T-cell (primary cell): ENCODE measurements around the gene TTLL11. TPM values are rescaled to one million over a fixed set of nuclear protein-coding genes. Genes with fewer than 3 reads are reported as not detected.

Source experiments
- ATAC-seq, 4 experiments: fragments of 200-7000 bp in 3 of 4; fragments of 150-1000 bp in 1 of 4; cut with Tn5 transposase; replicated peaks in 1 of 4; 1 replicate in 3 of 4; 2 replicates in 1 of 4; pipeline ENCODE4 v1.10.0; 2021; ENCODE audit warnings: moderate library complexity in 3 of 4, mild to moderate bottlenecking in 2 of 4, moderate number of reproducible peaks in 1 of 4
- CTCF ChIA-PET, 2 donors: fragments of 300-600 bp; sonication (Branson Sonifier 250); formaldehyde crosslinking; loops; one replicate each; lab custom pipeline; 2022; ENCODE audit warnings: antibody characterized with exemption in 2 of 2; lab: Charles Lee
- POLR2A ChIA-PET, 2 donors: fragments of 300-600 bp; sonication (Branson Sonifier 250); formaldehyde crosslinking; loops; one replicate each; lab custom pipeline; 2022; ENCODE audit warnings: antibody characterized with exemption in 2 of 2; lab: Charles Lee
- DNase-seq, 35 experiments: peaks; one replicate each; pipeline versions ENCODE4 v3.0.0 to v3.0.0-alpha.2; 2013 to 2023
- H3K27ac ChIP-seq: one replicate; pipeline ENCODE4 v1.5.1; 2013; ENCODE audit warnings: low read length
- H3K27me3 ChIP-seq, 2 experiments: replicated peaks in 1 of 2; 1 replicate in 1 of 2; 2 replicates in 1 of 2; pipeline versions ENCODE4 v1.6.1 to v1.7.0; 2013; ENCODE audit warnings: low read length in 1 of 2, mixed read lengths in 1 of 2; ENCODE audit not compliant: control insufficient read depth in 2 of 2, insufficient read depth in 2 of 2; ENCODE audit errors: extremely low read depth in 1 of 2
- H3K36me3 ChIP-seq, 2 donors: 1 replicate in 1 of 2; 2 replicates in 1 of 2; pipeline versions ENCODE4 v1.6.1 to v1.7.0; 2013; ENCODE audit warnings: low read length in 1 of 2; ENCODE audit not compliant: control insufficient read depth in 2 of 2, insufficient read depth in 1 of 2; ENCODE audit errors: extremely low read depth in 1 of 2
- H3K4me1 ChIP-seq, 2 experiments: 1 replicate in 1 of 2; 2 replicates in 1 of 2; pipeline versions ENCODE4 v1.6.1 to v1.7.0; 2013; ENCODE audit warnings: low read length in 2 of 2, mixed read lengths in 1 of 2; ENCODE audit not compliant: insufficient read depth in 2 of 2, control insufficient read depth in 1 of 2; ENCODE audit errors: extremely low read depth in 1 of 2
- H3K4me3 ChIP-seq, 2 donors: 1 replicate in 1 of 2; 2 replicates in 1 of 2; pipeline versions ENCODE4 v1.5.1 to v1.7.0; 2013; ENCODE audit warnings: mild to moderate bottlenecking in 2 of 2, low read length in 1 of 2, moderate library complexity in 1 of 2; ENCODE audit not compliant: control insufficient read depth in 1 of 2; ENCODE audit errors: extremely low read depth in 1 of 2
- H3K9me3 ChIP-seq: 2 replicates; pipeline ENCODE4 v1.7.0; 2013
- H3K27ac Mint-ChIP-seq, 2 donors: one replicate each; pipeline ENCODE4 v1.8.0; 2020 to 2021; ENCODE audit warnings: mild to moderate bottlenecking in 2 of 2, mixed read lengths in 2 of 2
- H3K27me3 Mint-ChIP-seq, 2 donors: one replicate each; pipeline ENCODE4 v1.8.0; 2021 to 2022; ENCODE audit warnings: mixed read lengths in 2 of 2
- H3K36me3 Mint-ChIP-seq: one replicate; pipeline ENCODE4 v1.8.0; 2021; ENCODE audit warnings: mixed read lengths
- H3K4me1 Mint-ChIP-seq, 3 donors: one replicate each; pipeline ENCODE4 v1.8.0; 2020 to 2022; ENCODE audit warnings: mixed read lengths in 3 of 3, mild to moderate bottlenecking in 1 of 3
- H3K4me3 Mint-ChIP-seq, 3 donors: one replicate each; pipeline ENCODE4 v1.8.0; 2020 to 2022; ENCODE audit warnings: mild to moderate bottlenecking in 3 of 3, mixed read lengths in 3 of 3, moderate library complexity in 3 of 3
- H3K9me3 Mint-ChIP-seq, 3 donors: one replicate each; pipeline ENCODE4 v1.8.0; 2020 to 2022; ENCODE audit warnings: mixed read lengths in 3 of 3
- WGBS: methylation state at CpG from one replicate; pipeline ENCODE4 v1.1.5; 2013; ENCODE audit warnings: missing lambda C conversion rate; ENCODE audit not compliant: insufficient coverage; 5-methylcytosine and 5-hydroxymethylcytosine counted together
- total RNA-seq, 35 experiments: library from RNA in 6 of 35; stranded (reverse) in 6 of 35; fragments of 120-200 nt in 1 of 35; gene quantifications; one replicate each; pipeline versions ENCODE4 v1.2.1 to v1.2.4 and lab custom pipeline; 2013 to 2026

Gene TTLL11
- total RNA-seq, 5 donors from 2014 or later (not counting 1 experiment from before 2014, with no cell fraction given): 3.4 to 4.8 (median 4.6) TPM

GRCh38 chr9:122078557-122078956 lies 14.6 kb downstream of the TTLL11 start:
- H3K4me3 ChIP-seq: no peak overlapping the region
- no peaks in the 10 kb centered on the region for H3K27me3 Mint-ChIP-seq
- peaks cover 7 to 21% (median 9%) of the 10 kb centered on the region in 3 donors for H3K9me3 Mint-ChIP-seq
- peaks cover 0 to 2% of the 10 kb centered on the region in 2 donors for H3K36me3 ChIP-seq
- ChIA-PET POLR2A (no interaction called here), CTCF (interaction anchor here in 1 of 2 donors (0.6 kb wide), 1 partner anchor 20 kb away, joined by 3 read pairs; no protein-coding TSS in a partner anchor)
- DNase-seq (no peak), ATAC-seq (no peak)
- H3K27ac ChIP-seq: no peak overlapping the region
- H3K36me3 Mint-ChIP-seq: peaks cover 23% of the 10 kb centered on the region
- no peak overlapping the region for H3K27ac Mint-ChIP-seq
- H3K4me1 ChIP-seq: no peaks in the 10 kb centered on the region
- 100% methylated on average over 1 of the region's 1 CpG for WGBS
- H3K4me1 Mint-ChIP-seq: peaks cover 0 to 8% (median 3%) of the 10 kb centered on the region in 3 donors
- H3K27me3 ChIP-seq: no peaks in the 10 kb centered on the region
- H3K9me3 ChIP-seq: peaks cover 4% of the 10 kb centered on the region
- no peak overlapping the region for H3K4me3 Mint-ChIP-seq

- Mint-ChIP-seq H3K27ac (no peak overlapping the region), H3K4me3 (no peak overlapping the region), H3K27me3 (no peaks in the 10 kb centered on the region), H3K4me1 (peaks cover 0 to 13% (median 0%) of the 10 kb centered on the region in 3 donors), H3K9me3 (peaks cover 7 to 21% (median 9%) of the 10 kb centered on the region in 3 donors), H3K36me3 (peaks cover 31% of the 10 kb centered on the region)
- POLR2A ChIA-PET: no interaction called here
- Histone ChIP-seq H3K4me3 (no peak overlapping the region), H3K36me3 (peaks cover 0 to 4% of the 10 kb centered on the region in 2 donors), H3K9me3 (peaks cover 4% of the 10 kb centered on the region), H3K27me3 (no peaks in the 10 kb centered on the region), H3K4me1 (no peaks in the 10 kb centered on the region), H3K27ac (no peak overlapping the region)
- DNase-seq (no peak), ATAC-seq (no peak)
- CTCF ChIA-PET: no interaction called here
- WGBS: no CpG with 5 or more reads among the region's 3 CpGs
Observed at GRCh38 chr9:122076773-122077172, 16.3 kb downstream of the TTLL11 start.

GRCh38 chr9:122076117-122076516 lies 17.0 kb downstream of the TTLL11 start:
- Mint-ChIP-seq H3K9me3 (peaks cover 7 to 21% (median 9%) of the 10 kb centered on the region in 3 donors), H3K4me3 (no peak overlapping the region), H3K4me1 (peaks cover 0 to 13% (median 0%) of the 10 kb centered on the region in 3 donors), H3K36me3 (peaks cover 32% of the 10 kb centered on the region), H3K27ac (no peak overlapping the region), H3K27me3 (no peaks in the 10 kb centered on the region)
- no CpG with 5 or more reads among the region's 4 CpGs for WGBS
- CTCF ChIA-PET: interaction anchor here in 1 of 2 donors (0.6 kb wide), 1 partner anchor 276 kb away, joined by 3 read pairs; no protein-coding TSS in a partner anchor
- DNase-seq (no peak), ATAC-seq (no peak)
- Histone ChIP-seq H3K27me3 (no peaks in the 10 kb centered on the region), H3K27ac (no peak overlapping the region), H3K36me3 (peaks cover 3 to 4% of the 10 kb centered on the region in 2 donors), H3K4me1 (no peaks in the 10 kb centered on the region), H3K9me3 (peaks cover 4% of the 10 kb centered on the region), H3K4me3 (no peak overlapping the region)
- POLR2A ChIA-PET: no interaction called here

GRCh38 chr9:122075135-122076030 lies 17.7 kb downstream of the TTLL11 start:
- CTCF ChIA-PET: interaction anchor here in 1 of 2 donors (0.6 kb wide), 3 partner anchors 276 to 1333 kb away, joined by 3 read pairs; no protein-coding TSS in a partner anchor
- no peak for ATAC-seq
- DNase-seq: no peak

GRCh38 chr9:122071715-122072114 lies 21.4 kb downstream of the TTLL11 start:
- no peak overlapping the region for H3K4me3 Mint-ChIP-seq
- ChIA-PET POLR2A (no interaction called here), CTCF (interaction anchor here in 1 of 2 donors (0.6 kb wide), 1 partner anchor 1207 kb away, joined by 3 read pairs; no protein-coding TSS in a partner anchor)
- H3K27ac Mint-ChIP-seq: no peak overlapping the region
- no peaks in the 10 kb centered on the region for H3K9me3 ChIP-seq
- H3K27me3 Mint-ChIP-seq: no peaks in the 10 kb centered on the region
- H3K27ac ChIP-seq: no peak overlapping the region
- 80% methylated on average over 3 of the region's 3 CpGs for WGBS
- no peak for DNase-seq
- H3K9me3 Mint-ChIP-seq: peaks cover 0 to 4% (median under 1%) of the 10 kb centered on the region in 3 donors
- peaks cover 2 to 11% of the 10 kb centered on the region in 2 donors for H3K36me3 ChIP-seq
- ATAC-seq: no peak
- peaks cover 33% of the 10 kb centered on the region for H3K36me3 Mint-ChIP-seq
- peaks cover 0 to 17% (median 0%) of the 10 kb centered on the region in 3 donors for H3K4me1 Mint-ChIP-seq
- H3K27me3 ChIP-seq: no peaks in the 10 kb centered on the region
- no peaks in the 10 kb centered on the region for H3K4me1 ChIP-seq
- no peak overlapping the region for H3K4me3 ChIP-seq

More at GRCh38 chr9:122075135-122076030, 17.7 kb downstream of the TTLL11 start:
- peaks cover 4% of the 10 kb centered on the region for H3K9me3 ChIP-seq
- H3K36me3 Mint-ChIP-seq: peaks cover 35% of the 10 kb centered on the region
- H3K4me1 Mint-ChIP-seq: peaks cover 0 to 13% (median 0%) of the 10 kb centered on the region in 3 donors
- H3K4me3 Mint-ChIP-seq: no peak overlapping the region
- WGBS: no CpG with 5 or more reads among the region's 5 CpGs
- H3K27me3 ChIP-seq: no peaks in the 10 kb centered on the region
- H3K27ac ChIP-seq: no peak overlapping the region
- H3K27me3 Mint-ChIP-seq: no peaks in the 10 kb centered on the region
- H3K9me3 Mint-ChIP-seq: peaks cover 7 to 21% (median 9%) of the 10 kb centered on the region in 3 donors
- no peak overlapping the region for H3K27ac Mint-ChIP-seq
- peaks cover 4 to 10% of the 10 kb centered on the region in 2 donors for H3K36me3 ChIP-seq
- no peaks in the 10 kb centered on the region for H3K4me1 ChIP-seq
- POLR2A ChIA-PET: no interaction called here
- H3K4me3 ChIP-seq: no peak overlapping the region

- POLR2A ChIA-PET: interaction anchor here in 1 of 2 donors (0.5 kb wide), 1 partner anchor 12 kb away, joined by 3 read pairs; no protein-coding TSS in a partner anchor
Observed at GRCh38 chr9:122070728-122071515, 22.2 kb downstream of the TTLL11 start.

More at GRCh38 chr9:122070728-122071515, 22.2 kb downstream of the TTLL11 start:
- no peak for ATAC-seq
- Mint-ChIP-seq H3K27me3 (no peaks in the 10 kb centered on the region), H3K27ac (no peak overlapping the region), H3K4me1 (peaks cover under 1 to 23% (median 4%) of the 10 kb centered on the region in 3 donors), H3K36me3 (peaks cover 27% of the 10 kb centered on the region), H3K4me3 (no peak overlapping the region), H3K9me3 (no peaks in the 10 kb centered on the region)
- no peak overlapping the region for H3K27ac ChIP-seq
- H3K27me3 ChIP-seq: no peaks in the 10 kb centered on the region
- no peaks in the 10 kb centered on the region for H3K4me1 ChIP-seq
- no peak for DNase-seq
- H3K9me3 ChIP-seq: no peaks in the 10 kb centered on the region
- WGBS: 90% methylated on average over 12 of the region's 15 CpGs
- CTCF ChIA-PET: interaction anchor here in 1 of 2 donors (0.6 kb wide), 1 partner anchor 1208 kb away, joined by 3 read pairs; no protein-coding TSS in a partner anchor
- peaks cover 2 to 11% of the 10 kb centered on the region in 2 donors for H3K36me3 ChIP-seq
- H3K4me3 ChIP-seq: no peak overlapping the region
